K562 treated with DMSO at 1 percent for 48 hours (cell line): ENCODE data around the gene AFG1L. TPM values are rescaled to one million over a fixed set of nuclear protein-coding genes. Genes with fewer than 3 reads are reported as not detected.

Experiments
- total RNA-seq: library from RNA; unstranded; fragments of 300-600 nt; gene quantifications from 2 replicates; pipeline ENCODE4 v1.2.3, GENCODE V29; 2022; ENCODE audit warnings: low replicate concordance; ENCODE audit errors: extremely low read depth

AFG1L gene
- not detected in 2 replicates for total RNA-seq

GRCh38 chr6:108294727-108295625 lies at the start of gene AFG1L:
AFG1L (plus strand) TSS chr6:108295054; CDS start chr6:108295080, 26 bp downstream.

DNA sequence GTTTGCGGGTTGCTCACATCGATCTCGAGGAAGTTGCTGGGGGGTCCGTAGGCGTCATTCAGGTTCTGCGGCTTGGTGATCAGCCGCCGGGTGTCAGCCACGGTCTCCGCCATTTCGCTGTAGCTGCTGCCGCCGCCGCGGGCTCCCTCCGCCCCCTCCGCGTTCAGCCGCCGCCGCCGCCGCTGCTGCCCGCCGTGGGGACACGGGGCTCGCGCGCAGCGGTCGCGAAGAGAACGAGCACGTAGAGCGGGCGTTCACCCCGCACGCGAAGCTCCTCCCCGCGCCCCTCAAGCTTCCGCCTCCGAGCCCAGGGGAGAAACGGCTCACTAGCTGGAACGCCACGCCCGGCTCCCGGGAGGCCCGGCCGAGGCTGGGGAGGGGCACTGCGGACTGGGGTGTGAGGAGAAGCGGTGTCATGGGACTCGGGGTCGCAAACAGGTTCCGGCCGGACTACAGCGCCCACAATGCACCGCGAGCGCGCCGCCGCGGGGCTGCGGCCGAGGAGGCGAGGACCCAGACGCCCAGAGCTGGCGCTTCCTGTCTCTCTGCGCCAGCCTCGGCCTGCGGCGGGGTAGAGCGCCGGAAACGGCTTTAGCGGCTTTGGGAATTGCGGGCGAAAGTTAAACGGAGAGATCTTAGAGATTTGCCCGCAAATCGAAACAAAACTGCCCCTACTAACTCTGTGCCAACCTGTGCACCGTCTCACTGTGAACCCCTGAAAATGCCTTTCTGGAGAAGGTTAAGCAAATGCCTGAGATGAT lies 33.9 kb upstream of the AFG1L start, which contains the start of gene SNX3:
TSS of gene SNX3 (minus strand) at position 232 of the 761 bp plus-strand sequence. CDS start at position 113, 119 bp downstream.

GRCh38 chr6:108560463-108561308 lies 265.8 kb downstream of the AFG1L start, which contains the start of gene FOXO3:
FOXO3 (plus strand) TSS chr6:108560917; CDS start chr6:108561209, 292 bp downstream.

Other genes starting within 250 kb of the AFG1L start
- not detected in 2 replicates for gene OSTM1, start 220.3 kb upstream of the AFG1L start, total RNA-seq
- not detected in 2 replicates for gene NR2E1, start 129.0 kb upstream of the AFG1L start, total RNA-seq
- not detected in 2 replicates for gene SNX3, start 34.0 kb upstream of the AFG1L start, total RNA-seq